ENCODE data around the gene MYH10. TPM values are rescaled to one million over a fixed set of nuclear protein-coding genes. Genes with fewer than 3 reads are reported as not detected.

MYH10 gene
- total and polyA plus RNA-seq, 2 experiments from 2014 or later, result 46.8 to 69.5 TPM

DNA sequence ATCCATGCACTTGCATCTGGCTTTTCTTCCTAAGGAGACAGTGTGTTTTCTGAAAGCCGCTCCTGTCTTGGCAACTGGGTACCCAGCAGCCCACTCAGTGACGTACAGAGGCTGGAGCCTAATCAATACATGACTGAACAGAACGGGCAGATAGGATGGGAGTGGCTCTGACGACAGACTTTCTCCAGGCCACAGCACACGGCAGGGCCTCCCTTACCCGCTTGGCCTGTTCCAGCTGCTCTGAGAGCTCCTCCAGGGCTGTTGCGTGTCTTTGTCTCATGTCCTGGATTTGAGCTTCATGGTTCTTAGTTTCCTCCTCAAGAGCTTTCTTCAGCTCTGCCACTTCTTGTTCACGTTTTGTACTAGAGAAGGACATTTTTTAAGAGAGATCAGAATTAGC is 129.9 kb downstream of the MYH10 start:
- Histone ChIP-seq H3K4me1 (ENCODE audit: insufficient read depth) (no peaks in the 10 kb centered on the region), H3K9ac (no peak overlapping the region), H4K20me1 (ENCODE audit: insufficient read depth) (no peaks in the 10 kb centered on the region), H3K27ac (no peak overlapping the region), H2AFZ (no peak overlapping the region), H3K27me3 (replicated peaks; ENCODE audit: insufficient read depth) (no peaks in the 10 kb centered on the region), H3K79me2 (ENCODE audit: insufficient read depth) (no peaks in the 10 kb centered on the region), H3F3A (ENCODE audit: insufficient read depth) (no peaks in the 10 kb centered on the region), H3K9me2 (ENCODE audit: insufficient read depth) (no peaks in the 10 kb centered on the region), H3K4me2 (ENCODE audit: unreplicated experiment) (no peak overlapping the region), H3K9me3 (ENCODE audit: low read depth) (no peaks in the 10 kb centered on the region), H3K36me3 (ENCODE audit: low read depth) (peaks cover 28% of the 10 kb centered on the region; the same call in 1 of the 2 replicates), H3K4me3 (no peak overlapping the region)
- no peak for TF ChIP-seq EZH2phosphoT487 (IDR thresholded peaks at IDR 0.05; ENCODE audit: insufficient read depth, low read depth)
- TF ChIP-seq EZH2 (IDR thresholded peaks at IDR 0.05; ENCODE audit: insufficient read depth, poor library complexity, severe bottlenecking), result no peak
- 58 to 61% methylated on average over 8 of the region's 8 CpGs for WGBS, 2 experiments (ENCODE audit: low coverage in 1 of 2, low lambda C conversion rate in 2 of 2, missing lambda C conversion rate in 2 of 2)
- DNase-seq, result no peak
- in situ Hi-C loops (cut with MboI), result no loop called here

DNA sequence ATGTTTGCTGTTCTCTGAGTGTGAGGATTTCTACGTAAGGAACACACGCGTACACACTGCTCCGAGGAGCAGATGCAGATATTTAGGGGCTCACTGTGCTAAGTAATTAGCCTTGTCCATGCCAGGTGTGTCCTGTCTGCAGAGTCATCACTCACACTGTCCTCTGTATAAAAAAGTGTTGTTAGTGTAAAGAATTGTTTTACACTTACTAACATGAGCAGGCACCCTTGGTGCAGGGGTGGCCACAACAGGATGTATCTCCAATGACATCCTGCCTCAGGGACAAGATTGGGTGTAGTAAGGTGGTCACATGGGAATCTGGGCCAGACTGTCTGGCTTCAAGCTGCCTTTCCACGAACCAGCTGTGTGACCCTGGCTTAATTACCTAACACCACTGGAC is 130.9 kb downstream of the MYH10 start:
- no peak for DNase-seq
- H3F3A ChIP-seq (ENCODE audit: insufficient read depth), result no peaks in the 10 kb centered on the region
- WGBS, 2 experiments (ENCODE audit: low coverage in 1 of 2, low lambda C conversion rate in 2 of 2, missing lambda C conversion rate in 2 of 2), result 88 to 94% methylated on average over 5 of the region's 5 CpGs
- no peak overlapping the region for H3K27ac ChIP-seq
- no peak overlapping the region for H2AFZ ChIP-seq
- no peaks in the 10 kb centered on the region for H3K9me3 ChIP-seq (ENCODE audit: low read depth)
- no peak for TF ChIP-seq EZH2phosphoT487 (IDR thresholded peaks at IDR 0.05; ENCODE audit: insufficient read depth, low read depth)
- no peak for TF ChIP-seq EZH2 (IDR thresholded peaks at IDR 0.05; ENCODE audit: insufficient read depth, poor library complexity, severe bottlenecking)
- H3K9me2 ChIP-seq (ENCODE audit: insufficient read depth), result no peaks in the 10 kb centered on the region
- no peaks in the 10 kb centered on the region for H3K4me1 ChIP-seq (ENCODE audit: insufficient read depth)
- no peaks in the 10 kb centered on the region for H3K27me3 ChIP-seq (replicated peaks; ENCODE audit: insufficient read depth)
- H3K9ac ChIP-seq, result no peak overlapping the region
- H4K20me1 ChIP-seq (ENCODE audit: insufficient read depth), result no peaks in the 10 kb centered on the region
- H3K79me2 ChIP-seq (ENCODE audit: insufficient read depth), result no peaks in the 10 kb centered on the region
- peaks cover 18% of the 10 kb centered on the region; the same call in 1 of the 2 replicates for H3K36me3 ChIP-seq (ENCODE audit: low read depth)
- in situ Hi-C loops (cut with MboI), result no loop called here
- no peak overlapping the region for H3K4me2 ChIP-seq (ENCODE audit: unreplicated experiment)
- H3K4me3 ChIP-seq, result no peak overlapping the region

DNA sequence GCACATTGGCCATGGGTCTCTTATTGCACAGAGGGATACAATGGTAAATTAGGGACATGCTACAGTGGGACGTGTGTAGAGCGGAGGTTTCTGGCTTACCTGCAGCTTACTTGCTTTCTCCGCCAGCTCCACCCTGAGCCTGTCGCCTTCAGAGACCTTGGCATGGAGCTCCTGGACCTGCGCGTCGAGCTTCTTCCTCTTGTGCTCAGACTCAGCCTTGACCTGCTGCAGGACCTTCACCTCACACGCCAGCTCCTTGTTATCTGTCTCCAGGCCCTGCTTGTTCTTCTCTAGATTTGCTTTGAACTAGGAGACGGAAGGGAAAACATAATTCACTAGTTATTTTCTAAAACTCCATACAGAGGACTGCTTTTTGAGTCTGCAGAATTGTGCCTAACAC is 131.4 kb downstream of the MYH10 start:
- Histone ChIP-seq H3K79me2 (ENCODE audit: insufficient read depth) (no peaks in the 10 kb centered on the region), H3K9ac (no peak overlapping the region), H3K4me3 (no peak overlapping the region), H3F3A (ENCODE audit: insufficient read depth) (no peaks in the 10 kb centered on the region), H3K27ac (no peak overlapping the region), H2AFZ (no peak overlapping the region), H3K4me2 (ENCODE audit: unreplicated experiment) (no peak overlapping the region), H3K27me3 (replicated peaks; ENCODE audit: insufficient read depth) (no peaks in the 10 kb centered on the region), H4K20me1 (ENCODE audit: insufficient read depth) (no peaks in the 10 kb centered on the region), H3K9me3 (ENCODE audit: low read depth) (no peaks in the 10 kb centered on the region), H3K9me2 (ENCODE audit: insufficient read depth) (no peaks in the 10 kb centered on the region), H3K36me3 (ENCODE audit: low read depth) (peaks cover 17% of the 10 kb centered on the region; the same call in 1 of the 2 replicates), H3K4me1 (ENCODE audit: insufficient read depth) (no peaks in the 10 kb centered on the region)
- TF ChIP-seq EZH2 (IDR thresholded peaks at IDR 0.05; ENCODE audit: insufficient read depth, poor library complexity, severe bottlenecking) (no peak), EZH2phosphoT487 (IDR thresholded peaks at IDR 0.05; ENCODE audit: insufficient read depth, low read depth) (no peak)
- DNase-seq, result no peak
- in situ Hi-C loops (cut with MboI), result no loop called here
- 93 to 94% methylated on average over 9 of the region's 9 CpGs for WGBS, 2 experiments (ENCODE audit: low coverage in 1 of 2, low lambda C conversion rate in 2 of 2, missing lambda C conversion rate in 2 of 2)

DNA sequence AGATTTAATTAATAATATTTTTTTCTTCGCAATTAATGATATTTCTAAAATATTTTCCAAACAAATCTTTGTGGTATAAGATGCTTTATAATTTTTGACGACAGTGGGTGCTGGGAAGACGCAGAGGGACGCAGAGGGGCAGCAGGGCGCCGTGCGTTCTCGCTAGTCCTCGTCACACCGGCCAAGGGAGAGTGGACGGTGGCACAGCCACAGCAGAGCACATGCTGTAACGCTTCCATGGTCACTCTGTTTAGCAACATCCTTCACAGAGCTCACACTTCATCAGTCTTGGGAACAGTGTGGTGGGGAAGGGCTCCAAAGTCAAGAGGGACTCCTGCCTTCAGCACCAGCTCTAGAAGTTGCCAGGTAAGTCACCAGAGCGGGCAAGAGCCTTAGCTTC is 134.4 kb downstream of the MYH10 start:
- Histone ChIP-seq H3F3A (ENCODE audit: insufficient read depth) (no peaks in the 10 kb centered on the region), H3K27me3 (replicated peaks; ENCODE audit: insufficient read depth) (no peaks in the 10 kb centered on the region), H3K4me1 (ENCODE audit: insufficient read depth) (no peaks in the 10 kb centered on the region), H3K27ac (no peak overlapping the region), H3K9me2 (ENCODE audit: insufficient read depth) (no peaks in the 10 kb centered on the region), H3K9me3 (ENCODE audit: low read depth) (no peaks in the 10 kb centered on the region), H3K36me3 (ENCODE audit: low read depth) (peaks cover 29% of the 10 kb centered on the region; the same call in 1 of the 2 replicates), H3K4me3 (no peak overlapping the region), H2AFZ (no peak overlapping the region), H3K79me2 (ENCODE audit: insufficient read depth) (no peaks in the 10 kb centered on the region), H3K9ac (no peak overlapping the region), H3K4me2 (ENCODE audit: unreplicated experiment) (no peak overlapping the region), H4K20me1 (ENCODE audit: insufficient read depth) (no peaks in the 10 kb centered on the region)
- 88% methylated on average over 13 of the region's 13 CpGs for WGBS, 2 experiments (ENCODE audit: low coverage in 1 of 2, low lambda C conversion rate in 2 of 2, missing lambda C conversion rate in 2 of 2)
- no peak for DNase-seq
- in situ Hi-C loops (cut with MboI), result no loop called here
- TF ChIP-seq EZH2 (IDR thresholded peaks at IDR 0.05; ENCODE audit: insufficient read depth, poor library complexity, severe bottlenecking) (no peak), EZH2phosphoT487 (IDR thresholded peaks at IDR 0.05; ENCODE audit: insufficient read depth, low read depth) (no peak)
